PFSK-1 (cell line): ENCODE measurements around the gene KCNK3.

Experiments
- FOXP2 ChIP-seq: optimal IDR thresholded peaks from 2 replicates; pipeline ENCODE3; 2011; ENCODE audit warnings: borderline replicate concordance, control low read depth, inconsistent platforms; ENCODE audit not compliant: insufficient read depth; ENCODE audit errors: extremely low read length, extremely low read depth
- TAF1 ChIP-seq: IDR thresholded peaks from 2 replicates; pipeline ENCODE4 v1.6.1; 2012; ENCODE audit warnings: low read length, control low read depth, borderline replicate concordance; ENCODE audit not compliant: insufficient read depth

GRCh38 chr2:26670171-26670570 is 22.4 kb upstream of the KCNK3 start:
- TF ChIP-seq FOXP2 (no peak), TAF1 (no peak)
